ENCODE results near the gene UBLCP1. TPM values are rescaled to one million over a fixed set of nuclear protein-coding genes. Genes with fewer than 3 reads are reported as not detected.

Gene UBLCP1
- total RNA-seq, 1 donor from 2014 or later, result 20.6 TPM

DNA sequence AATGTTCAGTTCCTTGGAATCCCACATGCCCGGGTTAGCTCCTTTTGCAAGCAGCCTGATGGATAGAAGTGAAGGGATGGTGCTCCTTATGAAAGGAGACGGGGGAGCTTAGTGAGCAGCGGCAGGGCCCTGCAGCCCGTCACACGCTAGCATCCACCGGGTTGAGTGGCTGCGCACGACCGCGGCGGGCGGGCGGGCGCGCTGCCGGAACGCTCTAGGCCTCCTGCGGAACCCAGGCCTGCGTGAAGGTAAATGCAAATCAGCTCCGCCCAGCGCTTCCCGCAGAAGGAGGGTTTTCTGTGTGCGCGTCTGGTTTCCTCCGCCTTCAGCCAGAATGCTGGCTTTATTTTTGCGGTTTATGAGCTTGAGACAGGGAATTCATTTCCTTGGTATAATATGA, 47.4 kb downstream of the UBLCP1 start:
- no peak for DNase-seq (ENCODE audit: low spot score)

DNA sequence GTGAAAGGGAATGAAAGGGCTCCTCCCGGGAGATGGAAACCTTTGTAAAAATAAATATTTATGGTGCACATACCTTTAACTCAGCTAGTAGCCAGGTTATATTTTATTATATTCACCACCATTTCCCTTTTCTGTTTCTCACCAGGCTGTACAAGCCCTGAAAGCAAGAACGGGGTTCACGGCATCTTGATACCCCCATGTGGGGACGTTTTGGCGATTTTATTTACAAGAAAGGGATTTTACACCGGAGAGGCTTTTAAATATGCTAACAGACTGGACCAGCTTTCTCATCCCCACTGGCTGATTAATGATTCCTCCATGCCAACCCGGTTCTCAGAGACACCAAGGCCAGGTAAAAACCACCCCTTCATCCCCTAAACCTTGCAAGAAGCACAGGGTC, 48.0 kb downstream of the UBLCP1 start:
- DNase-seq (ENCODE audit: low spot score), result no peak

DNA sequence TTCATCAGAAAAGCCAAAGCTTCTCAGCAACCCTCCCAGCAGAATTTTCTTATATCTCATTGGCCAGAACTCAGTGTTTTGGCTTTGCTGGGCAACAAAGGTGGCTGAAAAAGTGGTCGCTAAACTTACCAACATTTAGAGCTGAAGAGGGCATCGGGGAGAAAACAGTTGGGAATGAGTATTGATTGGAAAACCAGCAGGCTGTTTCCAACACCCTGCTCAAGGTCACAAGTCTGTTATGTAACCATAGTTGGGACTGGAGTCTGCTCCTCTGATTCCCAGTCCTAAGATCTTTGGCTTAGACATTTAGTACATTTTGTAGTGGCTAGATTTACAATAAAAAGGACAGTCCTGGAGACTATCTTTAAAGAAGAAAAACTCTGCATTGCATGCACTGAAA, 50.1 kb downstream of the UBLCP1 start:
- DNase-seq (ENCODE audit: low spot score), result no peak

DNA sequence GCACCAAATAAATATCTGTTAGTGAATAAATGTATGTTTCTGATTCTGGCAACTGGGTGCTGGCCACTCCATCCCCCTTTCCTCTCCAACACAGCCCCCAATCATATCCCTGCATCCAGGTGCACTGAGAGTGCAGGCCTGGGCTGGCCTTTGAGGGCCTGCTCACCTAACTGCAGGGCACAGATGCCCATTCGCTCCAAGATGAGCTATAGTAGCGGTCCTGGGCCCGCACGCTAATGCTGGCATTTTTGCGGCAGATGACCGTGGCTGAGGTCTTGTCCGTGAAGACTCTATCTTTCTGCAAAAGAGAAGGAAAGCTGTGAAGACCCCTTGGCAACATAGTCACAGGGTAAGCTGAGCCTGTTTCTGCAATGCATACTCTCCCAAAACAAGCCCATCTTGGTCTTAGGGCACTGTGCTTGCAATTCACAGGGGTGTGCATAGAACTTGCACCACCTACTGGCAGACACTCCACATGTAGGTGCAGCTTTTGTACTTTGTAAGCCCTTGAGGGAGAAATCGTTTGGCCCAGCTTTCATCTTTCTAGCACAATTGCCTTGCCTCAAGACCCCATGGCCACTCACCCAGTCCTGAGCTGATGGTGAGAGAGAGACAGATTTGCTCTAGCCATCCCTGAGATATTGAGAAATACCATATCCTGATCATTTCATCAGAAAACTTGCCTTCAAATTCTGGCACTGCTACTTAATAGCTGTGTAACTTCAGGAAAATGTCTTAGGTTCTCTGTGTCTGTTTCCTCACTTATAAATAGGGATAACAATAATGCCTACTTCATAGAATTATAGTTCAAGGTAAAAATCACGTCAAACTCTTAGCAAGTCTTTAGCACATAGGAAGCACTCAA, 53.7 kb downstream of the UBLCP1 start:
- DNase-seq (ENCODE audit: low spot score), result no peak

DNA sequence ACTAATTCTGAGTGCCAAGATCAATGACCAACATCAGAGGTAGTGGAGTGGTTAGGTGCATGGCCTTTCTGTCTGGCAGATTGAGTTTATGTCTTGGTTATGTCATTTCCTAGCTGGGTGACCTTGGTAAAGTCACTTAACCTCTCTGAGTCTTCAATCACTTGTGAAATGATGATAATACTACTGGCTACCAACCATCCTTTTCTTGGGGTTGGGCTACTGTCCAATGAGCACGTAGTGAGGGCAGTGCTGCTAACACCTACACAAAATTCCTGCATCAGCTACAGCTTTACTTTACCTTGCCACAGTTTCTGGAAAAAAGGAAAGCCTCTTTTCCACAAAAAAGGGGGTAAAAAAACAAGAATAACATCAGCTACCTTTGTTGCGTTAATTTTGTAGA, 54.8 kb downstream of the UBLCP1 start:
- no peak for DNase-seq (ENCODE audit: low spot score)

DNA sequence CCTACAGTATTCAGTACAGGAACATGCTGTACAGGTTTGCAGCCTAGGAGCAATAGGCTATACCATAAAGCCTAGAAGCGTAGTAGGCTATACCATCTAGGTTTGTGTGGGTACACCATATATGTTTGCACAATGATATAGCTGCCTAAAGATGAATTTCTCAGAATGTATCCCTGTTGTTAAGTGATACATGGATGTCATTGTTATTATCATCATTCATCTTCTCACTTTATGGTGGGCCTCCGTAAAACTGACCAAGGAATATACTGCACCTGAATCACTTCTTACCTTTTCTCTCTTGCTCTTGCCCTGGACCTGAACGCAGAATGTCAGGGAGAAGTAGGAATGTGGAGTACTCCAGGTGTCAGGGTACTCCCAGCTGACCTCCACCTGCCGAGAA, 55.4 kb downstream of the UBLCP1 start:
- no peak for DNase-seq (ENCODE audit: low spot score)

DNA sequence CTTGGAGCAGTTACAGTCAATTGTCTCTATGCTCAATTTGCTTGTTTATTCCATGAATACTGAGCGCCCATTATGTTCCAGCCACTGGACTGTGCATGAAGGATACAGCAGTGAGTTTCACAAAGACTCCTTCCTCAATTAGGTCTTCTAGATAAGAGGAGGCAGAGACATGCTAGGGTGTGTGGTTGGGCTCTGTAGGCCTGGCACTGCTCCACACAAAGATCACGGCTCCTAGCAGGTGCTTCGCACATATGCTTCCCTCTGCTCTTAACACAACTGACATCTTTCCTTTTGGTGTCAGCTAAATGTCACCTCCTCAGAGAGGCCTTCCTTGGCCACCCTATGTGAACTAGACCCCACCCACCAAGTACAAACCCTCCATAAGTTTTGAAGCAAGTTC, 56.3 kb downstream of the UBLCP1 start:
- DNase-seq (ENCODE audit: low spot score), result no peak

DNA sequence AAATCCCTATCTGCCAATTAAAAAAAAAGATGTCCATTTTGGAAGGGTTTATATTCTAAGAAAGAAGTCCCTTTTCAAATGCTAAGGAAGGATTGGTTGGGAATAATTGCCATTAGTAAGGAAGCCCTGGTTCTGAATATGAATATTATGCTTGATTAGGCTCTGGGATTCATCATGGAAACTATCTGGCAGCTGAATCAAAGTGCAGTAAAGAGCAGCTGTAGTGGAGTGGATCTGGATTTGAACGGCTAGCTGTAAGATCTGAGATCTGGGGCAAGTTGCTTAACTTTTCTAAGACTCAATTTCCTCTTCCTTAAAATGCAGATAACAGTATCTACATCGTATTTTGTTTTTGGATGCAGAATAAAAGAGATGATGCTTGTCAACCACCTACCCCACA, 56.7 kb downstream of the UBLCP1 start:
- DNase-seq (ENCODE audit: low spot score), result no peak

DNA sequence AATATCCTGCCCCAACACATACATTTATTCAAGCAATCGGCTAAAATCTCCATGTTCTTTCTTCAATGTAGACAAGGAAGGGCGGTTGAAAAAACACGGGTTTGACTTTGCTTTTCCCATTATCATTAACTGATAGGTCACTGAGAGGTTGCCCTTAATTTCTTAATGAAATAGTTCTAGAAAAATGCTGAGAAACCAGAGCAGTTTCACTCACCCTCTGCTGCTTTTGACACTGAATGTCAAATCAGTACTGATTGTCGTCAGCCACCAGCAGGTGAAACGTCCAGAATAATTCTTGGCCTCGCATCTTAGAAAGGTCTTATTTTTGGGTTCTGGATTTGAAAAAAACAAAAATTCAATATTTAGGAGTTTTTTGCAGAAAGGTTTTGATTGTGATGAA, 59.1 kb downstream of the UBLCP1 start:
- no peak for DNase-seq (ENCODE audit: low spot score)

DNA sequence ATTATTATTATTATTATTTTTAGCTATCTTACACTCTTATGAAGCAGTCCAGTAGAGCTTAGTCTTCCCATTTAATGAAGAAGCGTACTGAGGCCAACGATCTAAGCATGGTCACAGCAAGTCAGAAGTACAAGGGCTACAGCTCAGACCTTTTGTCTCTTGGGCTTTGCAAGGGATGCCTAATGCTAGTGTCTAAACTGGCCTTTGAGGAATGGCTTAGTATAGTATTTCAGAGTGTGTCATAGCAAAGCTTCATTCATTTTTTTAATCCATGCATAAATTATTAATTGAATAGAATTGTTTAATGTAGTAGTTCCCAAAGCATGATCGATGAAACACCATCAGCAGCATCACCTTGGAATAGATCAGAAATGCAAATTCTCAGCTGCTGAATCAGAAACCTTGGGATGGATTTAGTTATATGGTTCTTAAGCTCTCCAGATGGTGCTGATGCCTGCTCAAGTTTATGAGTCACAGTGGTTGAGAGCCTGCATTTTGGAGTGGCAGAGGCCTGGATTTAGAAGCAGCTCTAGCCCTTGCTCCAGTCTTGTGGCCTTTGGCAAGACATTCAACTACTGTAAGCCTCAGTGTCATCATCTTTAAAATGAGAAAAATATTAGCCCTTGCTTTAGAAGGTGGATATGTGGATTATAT, 61.1 kb downstream of the UBLCP1 start:
- no peak for DNase-seq (ENCODE audit: low spot score)

DNA sequence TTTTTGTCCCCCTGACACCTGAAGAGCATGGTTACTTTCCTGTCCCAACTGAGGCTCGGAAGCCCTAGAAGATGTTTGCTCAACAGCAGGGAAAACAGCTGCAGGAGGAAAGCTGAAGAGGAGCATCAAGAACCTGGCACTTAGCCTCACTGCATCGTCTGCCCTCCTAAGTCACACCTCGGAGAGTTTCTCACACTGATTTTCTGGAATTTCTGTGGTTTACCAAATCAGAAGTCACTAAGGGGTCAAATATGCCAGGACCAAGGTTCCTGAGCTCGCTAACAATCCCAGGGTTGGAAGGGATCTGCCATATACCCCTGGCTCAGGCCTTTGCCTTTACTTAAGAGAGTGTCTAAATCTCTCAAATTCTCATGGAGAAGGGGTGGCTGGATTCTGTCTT, 61.9 kb downstream of the UBLCP1 start:
- no peak for DNase-seq (ENCODE audit: low spot score)

DNA sequence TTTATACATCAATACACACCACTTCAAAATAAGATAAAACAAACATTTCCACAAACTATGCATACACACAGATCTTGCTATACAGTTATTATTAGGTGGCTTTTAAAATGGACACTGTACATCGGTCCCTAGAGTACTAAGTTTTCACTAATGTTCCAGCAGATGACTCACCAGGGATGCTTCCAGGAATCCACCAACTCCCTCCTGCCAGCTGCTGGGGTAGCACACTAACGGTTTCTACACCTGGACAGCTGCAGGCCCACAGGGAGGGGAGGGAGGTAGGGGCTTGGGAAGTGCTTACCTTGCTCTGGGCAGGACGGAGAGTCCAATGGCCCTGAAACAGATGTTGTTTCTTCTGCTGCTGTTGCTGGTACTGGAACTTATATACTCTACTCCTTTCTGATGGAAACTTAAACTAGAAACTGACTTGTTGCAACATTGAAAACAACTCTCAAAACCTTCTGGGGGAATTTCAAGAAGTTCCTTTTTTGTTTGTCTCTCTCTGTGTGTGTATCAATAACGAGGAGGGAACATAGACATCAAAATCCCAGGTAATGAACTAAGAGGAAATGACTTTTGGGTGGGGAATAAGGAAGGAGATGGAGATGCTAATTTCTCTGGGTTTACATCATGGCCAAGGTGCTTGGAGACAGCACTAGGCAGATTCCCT, 67.2 kb downstream of the UBLCP1 start, which contains the start of gene IL12B:
Gene IL12B (minus strand): TSS at position 357 of the 670 bp plus-strand sequence. CDS start 3,705 bp downstream, outside the sequence.
- no peak for DNase-seq (ENCODE audit: low spot score)

DNA sequence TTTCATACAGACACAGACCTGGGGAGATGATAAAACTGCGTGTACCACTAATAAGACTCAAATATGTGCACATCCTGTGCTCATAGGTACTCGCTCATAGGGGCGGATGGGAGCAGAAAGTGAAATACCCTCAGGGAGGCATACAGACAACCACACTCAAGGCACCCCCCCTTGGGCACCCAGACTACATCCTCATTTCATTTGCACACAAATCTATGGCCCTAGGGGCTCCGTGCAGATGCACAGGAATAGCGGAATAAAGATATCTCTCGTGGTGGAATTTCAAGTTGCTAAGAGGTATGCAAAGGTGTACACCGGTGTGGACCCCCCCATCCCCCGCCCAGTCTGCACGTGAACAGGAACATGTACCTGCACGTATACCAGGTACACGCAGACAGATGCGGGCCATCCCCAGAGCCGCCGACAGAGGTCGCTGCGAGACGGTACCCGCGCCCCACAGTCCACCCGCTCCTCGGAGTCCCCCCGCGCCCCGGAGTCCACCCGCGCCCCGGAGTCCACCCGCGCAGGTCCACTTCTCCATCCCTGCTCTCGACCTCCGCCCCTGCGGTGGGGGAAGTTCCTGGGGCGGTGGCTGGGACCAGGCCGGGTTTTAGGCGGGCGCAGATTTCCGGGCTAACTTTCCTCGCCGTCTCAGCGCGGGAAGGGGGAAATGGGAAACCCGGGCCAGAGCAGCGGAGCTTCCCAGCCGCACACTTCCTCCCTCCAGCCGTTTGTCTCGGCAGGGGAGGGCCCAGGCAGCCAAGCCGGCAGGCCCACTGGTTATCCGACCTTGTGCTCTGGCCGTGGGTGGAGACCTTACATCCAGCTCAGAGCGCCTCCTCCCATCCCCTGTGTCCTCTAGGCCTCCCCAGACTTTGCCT, 68.2 kb downstream of the UBLCP1 start:
- peak; percentile 92 for DNase-seq (ENCODE audit: low spot score)

DNA sequence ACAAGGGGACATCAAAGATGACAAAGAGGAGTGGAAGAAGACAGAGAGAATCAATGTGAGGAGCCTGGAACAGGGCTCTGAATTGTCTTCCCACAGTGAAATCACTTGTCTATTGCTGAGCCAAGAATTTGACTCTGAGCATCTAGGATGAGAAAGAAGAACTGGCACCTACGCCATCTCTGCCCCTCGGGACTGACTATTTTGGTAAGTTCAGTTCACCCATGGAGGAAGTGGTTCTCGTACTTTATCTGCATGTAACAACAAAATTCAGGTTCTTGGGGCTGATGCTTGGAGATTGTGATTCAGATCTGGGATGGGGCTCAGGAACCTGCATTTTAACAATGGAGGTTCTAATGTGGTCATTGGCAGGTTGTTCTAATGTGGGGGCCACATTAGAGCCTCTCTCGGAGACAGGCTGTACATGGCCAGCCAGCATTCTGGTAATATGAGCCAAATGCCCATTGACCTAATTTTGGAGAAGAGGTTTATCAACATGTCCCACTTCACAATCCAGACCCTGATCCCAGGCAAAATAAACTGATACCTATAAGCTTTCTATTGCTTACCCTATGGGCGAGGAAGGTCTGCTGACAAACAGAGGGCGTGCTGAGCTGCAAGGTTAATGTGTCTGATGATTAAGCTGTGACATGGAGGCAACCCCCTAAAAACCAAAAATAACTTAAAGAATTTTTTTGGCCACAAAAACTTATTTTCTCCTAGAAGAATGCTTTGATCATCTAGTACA, 69.9 kb downstream of the UBLCP1 start:
- no peak for DNase-seq (ENCODE audit: low spot score)

DNA sequence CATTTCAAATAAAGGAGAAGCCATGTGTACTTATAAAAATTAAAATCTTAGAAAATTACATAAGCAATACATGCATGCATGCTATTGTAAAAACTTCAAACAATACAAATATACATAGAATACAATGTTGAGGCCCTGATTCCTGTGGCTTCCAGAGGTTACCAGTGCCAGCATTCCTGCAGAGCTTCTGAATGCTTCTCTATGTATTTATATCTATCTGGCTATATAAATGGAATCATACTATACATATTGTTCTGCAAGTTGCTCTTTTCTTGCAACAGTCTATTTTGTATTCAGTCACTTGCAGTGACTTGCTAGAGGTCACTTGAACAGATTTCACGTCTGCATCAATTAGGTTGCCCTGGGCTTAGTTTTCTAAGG, 70.4 kb downstream of the UBLCP1 start:
- no peak for DNase-seq (ENCODE audit: low spot score)

Other genes with a start within 250 kb of the UBLCP1 start
- gene EBF1, start 163.4 kb upstream of the UBLCP1 start, total RNA-seq, result 83.3 TPM
- 77.9 TPM for gene RNF145, start 53.7 kb upstream of the UBLCP1 start, total RNA-seq
- gene IL12B, start 67.2 kb downstream of the UBLCP1 start, total RNA-seq, result not detected

All from mesenteric fat pad (tissue), 1 donor.